ENCODE measurements around the gene COL12A1. TPM values are rescaled to one million over a fixed set of nuclear protein-coding genes. Genes with fewer than 3 reads are reported as not detected.

COL12A1 gene
- total RNA-seq, 4 donors from 2014 or later = 10.9 to 65.9 (median 57.1) TPM

DNA sequence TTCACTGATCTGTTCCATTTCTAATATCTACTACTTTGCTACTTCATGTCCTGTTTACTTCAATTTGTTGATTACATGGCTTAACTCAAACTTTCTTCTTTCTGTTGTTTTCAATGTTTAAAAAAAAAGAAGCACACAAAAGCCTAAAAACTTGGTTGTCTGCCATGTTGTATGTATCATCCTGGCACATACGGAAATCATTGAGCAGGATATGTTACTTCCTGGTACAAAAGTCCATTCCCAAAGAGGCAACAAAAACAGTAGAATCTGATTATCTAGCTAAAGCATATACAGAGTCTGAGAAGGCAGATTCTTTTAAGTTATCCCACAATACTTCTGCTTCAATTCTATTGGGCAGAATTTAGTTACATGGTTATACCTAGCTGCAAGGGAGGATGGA is 14.5 kb upstream of the COL12A1 start:
- Histone ChIP-seq H3K9me3 (no peaks in the 10 kb centered on the region), H3K4me3 (no peak overlapping the region), H3K27ac (no peak overlapping the region), H3K4me1 (no peaks in the 10 kb centered on the region), H3K36me3 (no peaks in the 10 kb centered on the region), H3K27me3 (no peaks in the 10 kb centered on the region)
- no peak for TF ChIP-seq POLR2A (IDR thresholded peaks at IDR 0.05)
- TF ChIP-seq, protein P1, sequence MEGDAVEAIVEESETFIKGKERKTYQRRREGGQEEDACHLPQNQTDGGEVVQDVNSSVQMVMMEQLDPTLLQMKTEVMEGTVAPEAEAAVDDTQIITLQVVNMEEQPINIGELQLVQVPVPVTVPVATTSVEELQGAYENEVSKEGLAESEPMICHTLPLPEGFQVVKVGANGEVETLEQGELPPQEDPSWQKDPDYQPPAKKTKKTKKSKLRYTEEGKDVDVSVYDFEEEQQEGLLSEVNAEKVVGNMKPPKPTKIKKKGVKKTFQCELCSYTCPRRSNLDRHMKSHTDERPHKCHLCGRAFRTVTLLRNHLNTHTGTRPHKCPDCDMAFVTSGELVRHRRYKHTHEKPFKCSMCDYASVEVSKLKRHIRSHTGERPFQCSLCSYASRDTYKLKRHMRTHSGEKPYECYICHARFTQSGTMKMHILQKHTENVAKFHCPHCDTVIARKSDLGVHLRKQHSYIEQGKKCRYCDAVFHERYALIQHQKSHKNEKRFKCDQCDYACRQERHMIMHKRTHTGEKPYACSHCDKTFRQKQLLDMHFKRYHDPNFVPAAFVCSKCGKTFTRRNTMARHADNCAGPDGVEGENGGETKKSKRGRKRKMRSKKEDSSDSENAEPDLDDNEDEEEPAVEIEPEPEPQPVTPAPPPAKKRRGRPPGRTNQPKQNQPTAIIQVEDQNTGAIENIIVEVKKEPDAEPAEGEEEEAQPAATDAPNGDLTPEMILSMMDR (IDR thresholded peaks at IDR 0.05) = no peak
- DNase-seq = no peak

DNA sequence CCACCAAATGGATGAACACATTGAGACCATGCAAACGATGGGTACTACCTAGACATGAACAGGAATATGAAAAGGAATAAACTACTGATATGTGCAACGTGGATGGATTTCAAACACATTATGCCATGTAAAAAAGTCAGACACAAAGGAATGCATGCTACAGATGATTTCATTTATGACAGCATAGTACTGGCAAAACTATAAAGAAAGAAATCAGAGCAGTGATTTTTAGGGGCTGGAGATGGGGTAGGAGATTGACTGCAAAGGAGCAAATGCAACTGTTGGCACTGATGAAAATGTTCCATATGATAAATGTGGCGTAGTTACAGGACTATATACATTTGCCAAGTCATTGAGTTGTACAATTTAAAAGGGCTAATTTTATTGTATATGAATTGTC is 13.4 kb upstream of the COL12A1 start:
- Histone ChIP-seq H3K4me1 (no peaks in the 10 kb centered on the region), H3K9me3 (no peaks in the 10 kb centered on the region), H3K27me3 (no peaks in the 10 kb centered on the region), H3K4me3 (no peak overlapping the region), H3K36me3 (no peaks in the 10 kb centered on the region), H3K27ac (no peak overlapping the region)
- TF ChIP-seq, protein P1 (IDR thresholded peaks at IDR 0.05) = no peak
- TF ChIP-seq POLR2A (IDR thresholded peaks at IDR 0.05) = no peak
- no peak for DNase-seq

DNA sequence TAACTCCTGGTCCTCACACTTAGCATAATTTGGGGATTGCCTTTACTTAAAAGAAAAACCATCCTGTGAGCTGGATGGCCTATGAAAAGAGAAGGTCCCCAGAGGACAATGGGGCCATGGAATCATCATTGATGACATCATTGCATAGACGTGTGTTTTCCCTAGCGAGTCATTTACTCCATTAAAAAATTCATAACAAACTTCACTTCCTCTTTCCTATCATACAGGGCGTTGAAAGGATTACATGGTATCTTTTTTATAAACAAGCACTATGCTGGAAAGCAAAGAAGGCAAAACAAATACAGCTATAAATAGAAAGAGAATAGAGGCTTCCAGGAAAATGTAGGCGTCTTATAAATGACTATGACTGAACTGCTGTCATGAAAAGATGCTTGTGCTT is 11.3 kb upstream of the COL12A1 start:
- Histone ChIP-seq H3K36me3 (no peaks in the 10 kb centered on the region), H3K4me3 (no peak overlapping the region), H3K27ac (peak overlapping the region in 1 of 4 donors; percentile 14), H3K4me1 (no peaks in the 10 kb centered on the region), H3K27me3 (no peaks in the 10 kb centered on the region), H3K9me3 (no peaks in the 10 kb centered on the region)
- TF ChIP-seq, protein P1 (IDR thresholded peaks at IDR 0.05) = no peak
- no peak for TF ChIP-seq POLR2A (IDR thresholded peaks at IDR 0.05)
- no peak for DNase-seq

DNA sequence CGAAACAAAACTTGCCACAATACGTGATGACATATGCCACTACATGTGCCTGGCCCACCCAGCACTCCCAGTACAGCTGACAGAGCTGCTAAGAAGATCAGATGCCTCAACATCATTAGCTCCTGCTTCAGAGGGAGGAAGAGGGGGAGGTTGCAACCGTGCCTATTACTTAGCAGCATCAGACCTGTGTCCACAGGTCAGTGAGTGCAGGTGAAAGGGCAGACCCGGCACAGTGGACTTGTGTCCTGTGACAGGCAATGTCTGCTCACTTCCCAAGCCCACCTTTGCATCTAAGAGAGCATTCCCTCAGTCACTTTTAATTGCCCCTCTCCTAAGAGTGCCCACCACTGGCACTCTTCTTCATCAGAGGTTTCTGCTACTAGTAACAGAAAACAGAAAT is 9.4 kb upstream of the COL12A1 start:
- H3K4me3 ChIP-seq = no peak overlapping the region
- DNase-seq = no peak
- H3K36me3 ChIP-seq = no peaks in the 10 kb centered on the region
- H3K27me3 ChIP-seq = no peaks in the 10 kb centered on the region
- H3K27ac ChIP-seq = no peak overlapping the region
- TF ChIP-seq, protein P1 (IDR thresholded peaks at IDR 0.05) = no peak
- TF ChIP-seq POLR2A (IDR thresholded peaks at IDR 0.05) = no peak
- no peaks in the 10 kb centered on the region for H3K9me3 ChIP-seq
- H3K4me1 ChIP-seq = no peaks in the 10 kb centered on the region

DNA sequence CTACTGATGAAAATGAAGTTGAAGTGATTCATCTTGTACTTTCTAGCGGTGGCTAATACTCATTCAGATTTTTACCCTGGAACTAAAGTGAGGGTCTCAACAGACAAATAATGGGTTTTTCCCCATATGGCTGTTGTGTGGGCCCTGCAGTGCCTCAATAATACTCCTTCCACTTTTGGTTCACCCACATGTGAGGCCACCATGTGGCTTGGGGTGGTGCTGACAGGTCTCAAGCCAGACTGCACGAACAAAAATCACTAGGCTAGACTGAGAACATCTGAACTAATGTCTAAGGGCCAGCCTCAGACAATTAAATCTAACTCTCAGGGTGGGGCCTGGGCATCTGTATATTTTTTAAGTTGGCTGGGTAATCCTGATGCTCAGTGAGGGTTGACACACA is 7.9 kb upstream of the COL12A1 start:
- H3K27me3 ChIP-seq = no peaks in the 10 kb centered on the region
- no peak overlapping the region for H3K4me3 ChIP-seq
- peaks cover 0 to under 1% (median 0%) of the 10 kb centered on the region in 4 donors for H3K4me1 ChIP-seq
- H3K36me3 ChIP-seq = no peaks in the 10 kb centered on the region
- no peak for DNase-seq
- no peak overlapping the region for H3K27ac ChIP-seq
- H3K9me3 ChIP-seq = no peaks in the 10 kb centered on the region
- no peak for TF ChIP-seq POLR2A (IDR thresholded peaks at IDR 0.05)
- TF ChIP-seq, protein P1 (IDR thresholded peaks at IDR 0.05) = no peak

DNA sequence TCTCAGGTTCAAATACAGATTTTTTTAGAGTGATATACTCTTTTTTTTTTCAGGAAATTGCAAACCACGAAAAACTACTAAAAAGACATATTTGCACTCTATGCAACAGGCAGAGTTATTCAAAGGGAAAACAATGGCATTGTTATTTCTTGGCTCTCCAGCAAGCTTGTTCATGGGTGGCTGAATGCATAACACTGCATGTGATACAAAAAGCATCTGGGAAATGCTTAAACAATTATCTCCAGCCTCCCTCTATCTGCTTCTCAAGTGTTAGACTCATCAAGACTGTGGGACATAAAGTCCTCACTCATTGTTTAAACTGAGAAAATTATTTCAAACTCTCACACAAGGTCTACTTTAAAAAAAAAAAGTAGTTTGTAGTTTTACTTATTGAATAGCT is 7.3 kb upstream of the COL12A1 start:
- H3K4me3 ChIP-seq = no peak overlapping the region
- H3K9me3 ChIP-seq = no peaks in the 10 kb centered on the region
- H3K36me3 ChIP-seq = no peaks in the 10 kb centered on the region
- H3K27ac ChIP-seq = no peak overlapping the region
- no peak for DNase-seq
- TF ChIP-seq, protein P1 (IDR thresholded peaks at IDR 0.05) = no peak
- no peak for TF ChIP-seq POLR2A (IDR thresholded peaks at IDR 0.05)
- H3K4me1 ChIP-seq = peaks cover 0 to 6% (median 0%) of the 10 kb centered on the region in 4 donors
- no peaks in the 10 kb centered on the region for H3K27me3 ChIP-seq

Measured in Peyer's patch (tissue), 4 donors.